WTC11 (cell line): ENCODE results near the gene DNAJC2. TPM values are rescaled to one million over a fixed set of nuclear protein-coding genes. Genes with fewer than 3 reads are reported as not detected.
"Not testable (repeated sequence)": the region's sequence is repeated elsewhere in the genome, so short reads cannot be mapped to it uniquely, and the experiment has no call there.

Experiments used
- ATAC-seq: fragments of 200-7000 bp; cut with Tn5 transposase; 2 replicates; pipeline ENCODE4 v1.10.0; 2021; ENCODE audit warnings: mild to moderate bottlenecking, moderate library complexity
- CTCF ChIA-PET: fragments of 300-600 bp; sonication (Branson Sonifier 250); formaldehyde crosslinking; loops from one replicate; lab custom pipeline; 2021; ENCODE audit warnings: antibody characterized with exemption; lab: Charles Lee
- POLR2A ChIA-PET: fragments of 350-600 bp; sonication (Branson Sonifier 250); formaldehyde crosslinking; loops from one replicate; lab custom pipeline; 2021; ENCODE audit warnings: antibody characterized with exemption; lab: Charles Lee
- DNase-seq: peaks from one replicate; pipeline ENCODE4 v3.0.0; 2021; ENCODE audit warnings: low spot score
- H3K27ac Mint-ChIP-seq: 2 replicates; pipeline ENCODE4 v1.8.0; 2021; ENCODE audit warnings: mixed read lengths
- H3K27me3 Mint-ChIP-seq: 2 replicates; pipeline ENCODE4 v1.8.0; 2021; ENCODE audit warnings: low read depth, mild to moderate bottlenecking, moderate library complexity, mixed read lengths
- H3K36me3 Mint-ChIP-seq: 2 replicates; pipeline ENCODE4 v1.8.0; 2021; ENCODE audit warnings: mixed read lengths
- H3K4me1 Mint-ChIP-seq: 2 replicates; pipeline ENCODE4 v1.8.0; 2022; ENCODE audit warnings: mixed read lengths
- H3K4me3 Mint-ChIP-seq: 2 replicates; pipeline ENCODE4 v1.8.0; 2021; ENCODE audit warnings: mild to moderate bottlenecking, moderate library complexity, mixed read lengths
- H3K9me3 Mint-ChIP-seq: 2 replicates; pipeline ENCODE4 v1.8.0; 2021; ENCODE audit warnings: mixed read lengths
- ZNF317 ChIP-seq: sonication (generic); formaldehyde crosslinking; IDR thresholded peaks from 2 replicates; pipeline ENCODE4 v1.8.1; 2023; ENCODE audit warnings: low read depth, mild to moderate bottlenecking, moderate library complexity, missing genetic modification reagents, borderline replicate concordance
- total RNA-seq: library from RNA; stranded (reverse); gene quantifications from 3 replicates; pipeline ENCODE4 v1.2.3, GENCODE V29; 2021

Gene DNAJC2
- total RNA-seq, 1 experiment from 2014 or later = 39.7 TPM

DNA sequence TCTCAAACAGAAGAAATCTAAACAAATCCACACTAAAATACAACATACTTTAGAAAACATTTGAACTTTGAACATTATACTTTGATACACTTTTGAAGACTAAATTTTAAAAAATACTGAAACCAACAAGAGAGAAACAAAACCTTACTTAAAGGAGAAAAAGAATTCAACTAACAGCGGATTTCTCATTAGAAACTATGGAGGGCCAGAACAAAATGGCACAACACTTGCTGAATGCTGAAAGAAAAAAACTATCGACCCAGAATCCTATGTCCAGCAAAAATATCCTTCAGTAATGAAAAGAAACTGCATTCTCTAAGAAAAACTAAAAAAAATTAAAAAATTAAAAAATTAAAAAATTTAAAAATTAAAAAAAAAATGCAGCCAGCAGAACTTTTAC lies 80.5 kb downstream of the DNAJC2 start:
- H3K4me3 Mint-ChIP-seq = not testable (repeated sequence)

More for the DNA sequence above, 80.5 kb downstream of the DNAJC2 start:
- H3K4me1 Mint-ChIP-seq, CTCF ChIA-PET, H3K27me3 Mint-ChIP-seq, POLR2A ChIA-PET, H3K27ac Mint-ChIP-seq, H3K36me3 Mint-ChIP-seq, H3K9me3 Mint-ChIP-seq, ATAC-seq, DNase-seq: not testable (repeated sequence)
- TF ChIP-seq ZNF317 = peak; percentile 65; the same call in 1 of the 2 replicates

Other genes with a start within 250 kb of the DNAJC2 start
- gene NAPEPLD, start 195.7 kb downstream of the DNAJC2 start, total RNA-seq = 6.6 to 7.5 TPM (median 7.4 TPM) in 3 replicates
- 74.4 to 77.6 TPM (median 75.5 TPM) in 3 replicates for gene PMPCB, start 47.3 kb downstream of the DNAJC2 start, total RNA-seq
- 104 to 121 TPM (median 113 TPM) in 3 replicates for gene PSMC2, start 2.9 kb upstream of the DNAJC2 start, total RNA-seq
- 0.15 to 0.46 TPM (median 0.41 TPM) in 3 replicates for gene SLC26A5, start 101.4 kb upstream of the DNAJC2 start, total RNA-seq